HEK293T (cell line): Measurements from ENCODE around the gene EPB41L4B.

Experiments
- BHLHE40 ChIP-seq: fragments of 450-650 bp; IDR thresholded peaks from 2 replicates; pipeline ENCODE4 v1.6.1; 2016; ENCODE audit warnings: mild to moderate bottlenecking, moderate library complexity, borderline replicate concordance
- NFRKB ChIP-seq: fragments of 450-650 bp; IDR thresholded peaks from 2 replicates; pipeline ENCODE4 v1.6.1; 2016; ENCODE audit warnings: mild to moderate bottlenecking, moderate library complexity
- SUZ12 ChIP-seq: fragments of 450-650 bp; IDR thresholded peaks from 2 replicates; pipeline ENCODE4 v1.6.1; 2016; ENCODE audit warnings: mild to moderate bottlenecking

- TF ChIP-seq NFRKB, result no peak
- no peak for TF ChIP-seq SUZ12
- no peak for TF ChIP-seq BHLHE40
Observed at GRCh38 chr9:109360771-109361170, 39.9 kb upstream of the EPB41L4B start.
